Measurements from ENCODE around the gene COG6. TPM values are rescaled to one million over a fixed set of nuclear protein-coding genes. Genes with fewer than 3 reads are reported as not detected.

COG6 gene
- polyA plus RNA-seq, 1 donor = 16.4 TPM

- DNase-seq (ENCODE audit: low read depth) = no peak
These were observed 113.5 kb downstream of the COG6 start for GRCh38 chr13:39768962-39769361.

GRCh38 chr13:39770221-39771090 lies 115.0 kb downstream of the COG6 start:
- DNase-seq (ENCODE audit: low read depth) = no peak

- DNase-seq (ENCODE audit: low read depth) = no peak
These were observed 118.4 kb downstream of the COG6 start for GRCh38 chr13:39773833-39774232.

GRCh38 chr13:39776439-39776838 lies 121.0 kb downstream of the COG6 start:
- no peak for DNase-seq (ENCODE audit: low read depth)

GRCh38 chr13:39777021-39777420 lies 121.6 kb downstream of the COG6 start:
- no peak for DNase-seq (ENCODE audit: low read depth)

GRCh38 chr13:39777527-39778061 lies 122.1 kb downstream of the COG6 start:
- no peak for DNase-seq (ENCODE audit: low read depth)

GRCh38 chr13:39779337-39780265 lies 124.1 kb downstream of the COG6 start:
- DNase-seq (ENCODE audit: low read depth) = no peak

- DNase-seq (ENCODE audit: low read depth) = no peak
These were observed 125.2 kb downstream of the COG6 start for GRCh38 chr13:39780711-39781110.

GRCh38 chr13:39781381-39781780 lies 125.9 kb downstream of the COG6 start:
- no peak for DNase-seq (ENCODE audit: low read depth)

GRCh38 chr13:39783051-39783450 lies 127.6 kb downstream of the COG6 start:
- DNase-seq (ENCODE audit: low read depth) = no peak

GRCh38 chr13:39784347-39784746 lies 128.9 kb downstream of the COG6 start:
- no peak for DNase-seq (ENCODE audit: low read depth)

- no peak for DNase-seq (ENCODE audit: low read depth)
These were observed 130.6 kb downstream of the COG6 start for GRCh38 chr13:39786091-39786490.

GRCh38 chr13:39787086-39787487 lies 131.6 kb downstream of the COG6 start:
- no peak for DNase-seq (ENCODE audit: low read depth)

GRCh38 chr13:39788102-39788501 lies 132.6 kb downstream of the COG6 start:
- no peak for DNase-seq (ENCODE audit: low read depth)

- DNase-seq (ENCODE audit: low read depth) = no peak
These were observed 134.0 kb downstream of the COG6 start for GRCh38 chr13:39789451-39789850.

Other genes starting within 250 kb of the COG6 start
- 48.9 TPM for gene LHFPL6, start 52.5 kb upstream of the COG6 start, polyA plus RNA-seq (ENCODE audit: insufficient read length)